ENCODE results near the gene GIPC2. TPM values are rescaled to one million over a fixed set of nuclear protein-coding genes. Genes with fewer than 3 reads are reported as not detected.

GIPC2 gene
- total and polyA plus RNA-seq, 2 donors (not counting 1 experiment from before 2014, with no cell fraction given): not detected

DNA sequence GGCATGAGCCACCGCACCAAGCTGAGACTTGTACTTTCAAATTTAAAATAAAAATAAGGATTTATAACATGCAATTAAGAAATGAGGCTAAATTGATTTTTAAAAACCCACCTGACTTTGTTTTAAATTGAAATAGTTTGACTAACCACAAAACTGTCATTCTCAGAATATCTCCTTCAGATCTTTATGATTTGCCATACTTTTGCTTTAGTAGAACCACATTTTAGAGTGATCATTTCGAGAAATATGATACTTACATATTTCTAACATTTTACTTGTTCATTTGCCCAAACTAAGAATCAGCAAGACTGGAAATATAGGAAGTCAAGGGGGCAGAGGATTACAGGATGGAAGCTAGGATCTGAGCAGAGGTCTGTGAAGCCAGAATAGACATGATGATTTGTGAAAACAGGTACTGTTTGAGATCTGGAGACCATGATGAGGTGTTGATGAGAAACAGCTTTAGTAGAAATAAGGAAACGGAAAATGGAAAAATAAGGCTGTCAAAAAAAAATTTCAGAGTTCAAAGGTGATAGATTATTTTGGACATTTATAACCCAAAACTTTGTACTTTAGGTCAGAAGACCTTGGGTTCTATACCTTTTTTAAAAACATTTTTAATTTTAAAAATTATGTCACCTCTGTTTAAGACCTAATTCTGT lies 44.8 kb downstream of the GIPC2 start:
- Histone ChIP-seq H3K4me2 (replicated peaks; ENCODE audit: low read depth, low read length, poor library complexity, severe bottlenecking) (no peak overlapping the region), H3K4me1 (ENCODE audit: control insufficient read depth in 2 of 2, insufficient read depth in 2 of 2, low read length in 2 of 2) (no peaks in the 10 kb centered on the region), H3K9ac (ENCODE audit: low read length) (no peak overlapping the region), H3K79me2 (ENCODE audit: control insufficient read depth, insufficient read depth, low read length) (no peaks in the 10 kb centered on the region), H3K9me3 (ENCODE audit: control extremely low read depth in 1 of 3, control insufficient read depth in 2 of 3, insufficient read depth in 1 of 3, low read length in 2 of 3) (peaks cover 0 to 16% (median 4%) of the 10 kb centered on the region in 3 donors), H3K27me3 (replicated peaks in 1 of 4; ENCODE audit: control extremely low read depth in 1 of 4, control insufficient read depth in 3 of 4, insufficient read depth in 4 of 4, low read length in 3 of 4) (no peaks in the 10 kb centered on the region), H2AFZ (ENCODE audit: insufficient read depth, low read depth, low read length, poor library complexity, severe bottlenecking) (no peak overlapping the region), H3K36me3 (replicated peaks in 1 of 2; ENCODE audit: control extremely low read depth in 1 of 2, control insufficient read depth in 1 of 2, extremely low read depth in 1 of 2, insufficient read depth in 2 of 2, low read length in 1 of 2) (no peaks in the 10 kb centered on the region), H4K20me1 (ENCODE audit: control insufficient read depth, insufficient read depth, low read length, poor library complexity, severe bottlenecking) (no peaks in the 10 kb centered on the region), H3K4me3 (ENCODE audit: control extremely low read depth in 1 of 5, extremely low read depth in 1 of 5, insufficient read depth in 1 of 5, low read depth in 2 of 5, low read length in 4 of 5) (no peak overlapping the region), H3K27ac (ENCODE audit: low read length in 2 of 2) (no peak overlapping the region)
- intact Hi-C loops (cut with micrococcal nuclease): no loop called here
- Mint-ChIP-seq H3K4me3 (no peak overlapping the region), H3K4me1 (no peaks in the 10 kb centered on the region), H3K27me3 (peaks cover 4% of the 10 kb centered on the region), H3K9me3 (ENCODE audit: insufficient read depth) (peaks cover 10% of the 10 kb centered on the region), H3K27ac (no peak overlapping the region)
- TF ChIP-seq, protein P1, sequence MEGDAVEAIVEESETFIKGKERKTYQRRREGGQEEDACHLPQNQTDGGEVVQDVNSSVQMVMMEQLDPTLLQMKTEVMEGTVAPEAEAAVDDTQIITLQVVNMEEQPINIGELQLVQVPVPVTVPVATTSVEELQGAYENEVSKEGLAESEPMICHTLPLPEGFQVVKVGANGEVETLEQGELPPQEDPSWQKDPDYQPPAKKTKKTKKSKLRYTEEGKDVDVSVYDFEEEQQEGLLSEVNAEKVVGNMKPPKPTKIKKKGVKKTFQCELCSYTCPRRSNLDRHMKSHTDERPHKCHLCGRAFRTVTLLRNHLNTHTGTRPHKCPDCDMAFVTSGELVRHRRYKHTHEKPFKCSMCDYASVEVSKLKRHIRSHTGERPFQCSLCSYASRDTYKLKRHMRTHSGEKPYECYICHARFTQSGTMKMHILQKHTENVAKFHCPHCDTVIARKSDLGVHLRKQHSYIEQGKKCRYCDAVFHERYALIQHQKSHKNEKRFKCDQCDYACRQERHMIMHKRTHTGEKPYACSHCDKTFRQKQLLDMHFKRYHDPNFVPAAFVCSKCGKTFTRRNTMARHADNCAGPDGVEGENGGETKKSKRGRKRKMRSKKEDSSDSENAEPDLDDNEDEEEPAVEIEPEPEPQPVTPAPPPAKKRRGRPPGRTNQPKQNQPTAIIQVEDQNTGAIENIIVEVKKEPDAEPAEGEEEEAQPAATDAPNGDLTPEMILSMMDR (IDR thresholded peaks at IDR 0.05): no peak
- TF ChIP-seq EZH2 (IDR thresholded peaks at IDR 0.05; ENCODE audit: borderline replicate concordance, insufficient read depth, low read depth, low read length, poor library complexity, severe bottlenecking): no peak
- no peak for ATAC-seq (ENCODE audit: low read depth)
- WGBS (ENCODE audit: insufficient coverage): no CpG with 5 or more reads among the region's 3 CpGs
- POLR2A ChIA-PET: no interaction called here
- CTCF ChIA-PET: no interaction called here
- no peak for DNase-seq

DNA sequence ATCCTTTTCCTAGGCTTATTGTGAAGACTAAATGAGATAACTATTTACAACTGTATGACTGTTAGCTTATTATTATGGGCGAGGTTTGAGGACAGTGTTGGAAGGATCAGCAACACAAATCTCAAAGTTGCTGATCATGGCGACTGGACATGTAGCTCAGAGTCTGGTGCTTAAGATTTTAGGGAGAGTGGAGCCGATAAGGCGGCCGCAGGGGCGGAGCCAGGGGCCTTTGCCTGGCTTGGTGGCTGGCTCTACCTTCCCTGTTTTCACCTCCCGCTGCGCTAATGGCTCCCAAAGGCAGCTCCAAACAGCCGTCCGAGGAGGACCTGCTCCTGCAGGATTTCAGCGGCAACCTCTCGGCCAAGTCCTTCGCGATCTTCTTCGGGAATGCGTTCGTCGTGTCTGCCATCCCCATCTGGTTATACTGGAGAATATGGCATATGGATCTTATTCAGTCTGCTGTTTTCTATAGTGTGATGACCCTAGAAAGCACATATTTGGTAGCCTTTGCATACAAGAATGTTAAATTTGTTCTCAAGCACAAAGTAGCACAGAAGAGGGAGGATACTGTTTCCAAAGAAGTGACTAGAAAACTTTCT lies 45.5 kb downstream of the GIPC2 start:
- H3K27ac ChIP-seq (ENCODE audit: low read length in 2 of 2): no peak overlapping the region
- no peak for TF ChIP-seq EZH2 (IDR thresholded peaks at IDR 0.05; ENCODE audit: borderline replicate concordance, insufficient read depth, low read depth, low read length, poor library complexity, severe bottlenecking)
- TF ChIP-seq, protein P1 (IDR thresholded peaks at IDR 0.05): no peak
- H3K79me2 ChIP-seq (ENCODE audit: control insufficient read depth, insufficient read depth, low read length): no peaks in the 10 kb centered on the region
- H3K4me1 Mint-ChIP-seq: no peaks in the 10 kb centered on the region
- no peak overlapping the region for H2AFZ ChIP-seq (ENCODE audit: insufficient read depth, low read depth, low read length, poor library complexity, severe bottlenecking)
- WGBS (ENCODE audit: insufficient coverage): 97% methylated on average over 18 of the region's 18 CpGs
- intact Hi-C loops (cut with micrococcal nuclease): no loop called here
- H3K9me3 Mint-ChIP-seq (ENCODE audit: insufficient read depth): peaks cover 4% of the 10 kb centered on the region
- H3K4me3 Mint-ChIP-seq: no peak overlapping the region
- POLR2A ChIA-PET: no interaction called here
- H3K4me1 ChIP-seq (ENCODE audit: control insufficient read depth in 2 of 2, insufficient read depth in 2 of 2, low read length in 2 of 2): no peaks in the 10 kb centered on the region
- H3K27me3 ChIP-seq (replicated peaks in 1 of 4; ENCODE audit: control extremely low read depth in 1 of 4, control insufficient read depth in 3 of 4, insufficient read depth in 4 of 4, low read length in 3 of 4): no peaks in the 10 kb centered on the region
- no peaks in the 10 kb centered on the region for H3K36me3 ChIP-seq (replicated peaks in 1 of 2; ENCODE audit: control extremely low read depth in 1 of 2, control insufficient read depth in 1 of 2, extremely low read depth in 1 of 2, insufficient read depth in 2 of 2, low read length in 1 of 2)
- H3K4me3 ChIP-seq (ENCODE audit: control extremely low read depth in 1 of 5, extremely low read depth in 1 of 5, insufficient read depth in 1 of 5, low read depth in 2 of 5, low read length in 4 of 5): no peak overlapping the region
- CTCF ChIA-PET: no interaction called here
- peaks cover 0 to 11% (median 4%) of the 10 kb centered on the region in 3 donors for H3K9me3 ChIP-seq (ENCODE audit: control extremely low read depth in 1 of 3, control insufficient read depth in 2 of 3, insufficient read depth in 1 of 3, low read length in 2 of 3)
- H3K27me3 Mint-ChIP-seq: peaks cover 4% of the 10 kb centered on the region
- H3K27ac Mint-ChIP-seq: no peak overlapping the region
- H3K4me2 ChIP-seq (replicated peaks; ENCODE audit: low read depth, low read length, poor library complexity, severe bottlenecking): no peak overlapping the region
- H3K9ac ChIP-seq (ENCODE audit: low read length): no peak overlapping the region
- ATAC-seq (ENCODE audit: low read depth) (no peak), DNase-seq (no peak)
- no peaks in the 10 kb centered on the region for H4K20me1 ChIP-seq (ENCODE audit: control insufficient read depth, insufficient read depth, low read length, poor library complexity, severe bottlenecking)

All from B cell (primary cell).